D721Med (cell line): ENCODE data around the gene CDH23.

ENCODE experiments used
- DNase-seq: peaks from one replicate; pipeline ENCODE4 v3.0.0; 2011; ENCODE audit warnings: low spot score; ENCODE audit not compliant: insufficient read length
- FAIRE-seq: peaks from 2 replicates; lab custom pipeline; 2011; peaks lifted over from hg19 to GRCh38; lab: Jason Lieb, UNC
- TF ChIP-seq, protein P1 (sequence below): IDR thresholded peaks from 2 replicates; pipeline ENCODE4 v1.5.1; 2012; ENCODE audit warnings: mild to moderate bottlenecking, control low read depth; ENCODE audit not compliant: insufficient read depth; ENCODE audit errors: missing control alignments

The CDH23 gene

DNA sequence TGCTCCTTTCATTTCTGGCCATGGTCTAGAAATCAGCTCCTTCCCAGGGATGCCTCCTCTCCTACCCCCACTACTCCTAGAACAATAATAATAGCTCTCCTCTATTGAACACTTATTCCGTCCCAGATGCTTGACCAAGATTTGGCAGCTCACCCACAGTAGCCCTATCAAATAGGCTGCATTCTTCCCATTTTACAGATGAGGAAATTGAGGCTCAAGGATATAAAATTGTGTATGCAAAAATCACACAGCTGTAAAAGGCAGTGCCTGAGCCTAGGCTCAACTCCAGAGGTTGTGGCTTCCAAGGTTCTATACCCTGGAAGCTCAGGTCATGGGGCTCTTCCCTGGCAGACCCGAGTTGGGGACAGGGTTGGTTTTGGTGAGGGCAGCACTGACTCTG lies 240.6 kb downstream of the CDH23 start:
- FAIRE-seq (no peak), DNase-seq (no peak)
- TF ChIP-seq, protein P1, sequence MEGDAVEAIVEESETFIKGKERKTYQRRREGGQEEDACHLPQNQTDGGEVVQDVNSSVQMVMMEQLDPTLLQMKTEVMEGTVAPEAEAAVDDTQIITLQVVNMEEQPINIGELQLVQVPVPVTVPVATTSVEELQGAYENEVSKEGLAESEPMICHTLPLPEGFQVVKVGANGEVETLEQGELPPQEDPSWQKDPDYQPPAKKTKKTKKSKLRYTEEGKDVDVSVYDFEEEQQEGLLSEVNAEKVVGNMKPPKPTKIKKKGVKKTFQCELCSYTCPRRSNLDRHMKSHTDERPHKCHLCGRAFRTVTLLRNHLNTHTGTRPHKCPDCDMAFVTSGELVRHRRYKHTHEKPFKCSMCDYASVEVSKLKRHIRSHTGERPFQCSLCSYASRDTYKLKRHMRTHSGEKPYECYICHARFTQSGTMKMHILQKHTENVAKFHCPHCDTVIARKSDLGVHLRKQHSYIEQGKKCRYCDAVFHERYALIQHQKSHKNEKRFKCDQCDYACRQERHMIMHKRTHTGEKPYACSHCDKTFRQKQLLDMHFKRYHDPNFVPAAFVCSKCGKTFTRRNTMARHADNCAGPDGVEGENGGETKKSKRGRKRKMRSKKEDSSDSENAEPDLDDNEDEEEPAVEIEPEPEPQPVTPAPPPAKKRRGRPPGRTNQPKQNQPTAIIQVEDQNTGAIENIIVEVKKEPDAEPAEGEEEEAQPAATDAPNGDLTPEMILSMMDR, result no peak

DNA sequence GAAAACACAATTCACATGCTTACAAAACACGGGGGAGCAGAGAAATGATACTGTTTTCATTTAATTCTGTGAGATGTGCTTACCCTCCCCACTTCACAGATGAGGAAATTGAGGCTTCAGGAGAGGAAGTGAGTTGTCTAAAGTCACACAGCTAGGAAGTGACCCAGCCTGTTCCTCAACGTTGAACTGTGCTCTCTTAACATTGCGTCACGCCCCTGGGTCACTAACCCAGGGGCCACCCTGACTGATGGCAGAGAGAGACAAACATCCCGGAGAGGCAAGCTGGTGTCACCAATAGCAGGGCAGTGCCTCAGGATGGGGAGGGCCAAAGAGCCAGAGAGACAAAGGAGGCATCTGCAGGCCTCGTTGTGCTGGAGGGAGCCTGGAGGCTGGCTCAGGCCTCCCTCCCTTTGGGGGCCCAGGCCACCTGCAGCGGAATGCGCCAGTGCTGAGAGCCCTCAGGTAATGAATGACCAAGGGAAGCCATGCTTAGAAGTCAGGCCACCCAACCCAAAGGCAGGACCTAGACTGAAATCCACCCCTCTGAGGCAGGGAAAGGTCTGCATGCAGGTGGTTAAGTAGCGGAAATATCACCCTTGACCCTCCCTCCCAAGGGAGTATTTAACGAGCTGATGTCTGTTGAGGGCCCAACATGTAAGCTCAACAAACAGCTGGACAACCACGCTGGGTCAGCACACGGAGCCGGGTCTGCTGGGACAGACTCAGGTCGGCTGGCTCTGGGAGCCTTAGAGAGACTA lies 241.5 kb downstream of the CDH23 start:
- FAIRE-seq (no peak), DNase-seq (no peak)
- TF ChIP-seq, protein P1, result no peak

DNA sequence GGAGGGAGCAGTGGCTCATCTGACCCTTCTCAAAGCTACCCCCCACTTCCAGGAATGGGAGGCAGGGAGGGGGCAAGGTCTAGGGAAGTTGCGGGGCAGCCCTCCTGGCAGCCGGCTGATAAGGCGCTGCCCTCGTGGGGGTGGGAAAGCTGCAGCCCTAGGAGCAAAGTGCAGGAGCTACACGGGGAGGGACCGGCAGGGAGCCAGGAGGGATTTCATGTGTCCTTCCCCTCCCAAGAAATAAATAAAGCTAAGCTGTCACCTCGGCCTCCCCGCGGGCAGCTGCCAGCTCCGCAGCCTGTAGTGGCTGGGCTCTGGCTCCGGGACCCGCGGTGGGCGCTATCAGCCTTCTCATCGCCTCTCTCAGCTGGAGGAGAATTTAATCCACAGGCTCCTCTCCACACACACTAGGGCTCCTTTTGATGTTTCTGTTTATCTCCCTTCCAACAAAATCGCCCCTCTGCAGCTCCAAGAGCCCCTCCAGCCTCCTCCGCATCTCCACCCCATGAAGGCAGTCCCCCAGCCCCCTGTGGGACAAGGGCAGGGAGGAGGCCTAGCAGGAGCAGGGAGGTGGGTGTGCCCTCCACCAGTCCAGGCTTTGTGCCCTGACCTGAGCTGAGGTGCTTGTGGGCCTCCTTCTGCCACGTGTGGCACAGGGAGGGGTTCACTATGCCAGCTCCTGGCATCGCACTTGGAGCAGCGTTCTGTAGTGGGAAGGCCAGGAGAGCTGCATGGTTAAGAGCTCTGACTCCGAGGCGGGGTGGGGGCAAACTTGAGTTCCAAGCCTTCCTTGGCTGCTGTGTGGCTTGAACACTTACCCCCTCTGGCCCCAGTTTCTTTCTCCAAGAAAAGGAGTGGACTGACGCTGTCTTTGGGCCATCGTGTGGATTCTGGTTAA lies 242.4 kb downstream of the CDH23 start:
- TF ChIP-seq, protein P1, result no peak
- FAIRE-seq (no peak), DNase-seq (no peak)

DNA sequence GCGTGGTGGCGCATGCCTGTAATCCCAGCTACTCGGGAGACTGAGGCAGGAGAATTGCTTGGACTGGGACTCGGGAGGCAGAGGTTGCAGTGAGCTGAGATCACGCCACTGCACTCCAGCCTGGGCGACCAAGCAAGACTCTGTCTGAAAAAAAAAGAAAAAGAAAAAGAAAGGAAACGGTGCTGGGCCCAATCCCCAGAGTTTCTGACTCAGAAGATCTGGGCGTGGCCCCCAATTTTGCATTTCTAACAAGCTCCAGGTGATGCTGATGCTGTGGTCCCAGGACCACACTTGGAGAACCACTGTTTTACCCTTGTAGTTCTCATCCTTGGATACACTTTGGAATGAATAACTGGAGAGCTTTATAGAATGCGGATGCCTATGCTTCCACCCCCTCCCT lies 243.9 kb downstream of the CDH23 start:
- TF ChIP-seq, protein P1, result no peak
- FAIRE-seq (no peak), DNase-seq (no peak)

DNA sequence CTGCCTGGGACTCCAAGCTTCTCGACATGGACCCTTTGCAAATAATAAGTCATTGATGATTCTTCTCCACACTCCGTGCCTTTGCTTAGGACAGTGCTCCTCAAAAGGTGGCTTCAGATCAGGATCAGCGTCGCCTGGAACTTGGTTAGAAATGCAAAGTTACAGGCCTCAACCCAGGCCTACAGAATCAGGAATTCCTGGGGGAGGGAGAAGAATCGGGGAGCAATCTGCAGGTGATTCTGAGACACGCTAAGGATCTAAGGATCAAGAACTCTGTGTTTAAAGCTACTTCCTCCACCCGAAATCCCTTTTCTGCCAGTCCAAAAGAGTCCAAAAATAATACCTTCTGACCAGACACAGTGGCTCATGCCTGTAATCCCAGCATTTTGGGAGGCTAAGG lies 244.7 kb downstream of the CDH23 start:
- DNase-seq (no peak), FAIRE-seq (no peak)
- TF ChIP-seq, protein P1, result no peak

- TF ChIP-seq, protein P1, result no peak
- FAIRE-seq, result no peak
- no peak for DNase-seq
These were observed 245.3 kb downstream of the CDH23 start for GRCh38 chr10:71641986-71642385.
